Activated CD4-positive, alpha-beta T cell treated with anti-CD3 and anti-CD28 coated beads for 36 hours (primary cell): ENCODE measurements around the gene SLC7A7. TPM values are rescaled to one million over a fixed set of nuclear protein-coding genes. Genes with fewer than 3 reads are reported as not detected.
"Not testable (repeated sequence)": the region's sequence is repeated elsewhere in the genome, so short reads cannot be mapped to it uniquely, and the experiment has no call there.

Experiments used
- ATAC-seq: fragments of 200-7000 bp; cut with Tn5 transposase; one replicate; pipeline ENCODE4 v1.10.0; 2021; ENCODE audit warnings: mild to moderate bottlenecking, moderate library complexity
- CTCF ChIA-PET: fragments of 350-600 bp; sonication (Branson Sonifier 250); formaldehyde crosslinking; loops from one replicate; lab custom pipeline; 2021; ENCODE audit warnings: antibody characterized with exemption; lab: Charles Lee
- POLR2A ChIA-PET: fragments of 350-600 bp; sonication (Branson Sonifier 250); formaldehyde crosslinking; loops from one replicate; lab custom pipeline; 2021; ENCODE audit warnings: antibody characterized with exemption, inconsistent platforms; lab: Charles Lee
- DNase-seq: peaks from one replicate; pipeline ENCODE4 v3.0.0-alpha.2; 2020
- H3K27ac Mint-ChIP-seq: one replicate; pipeline ENCODE4 v1.8.0; 2021; ENCODE audit warnings: mixed read lengths
- H3K27me3 Mint-ChIP-seq: one replicate; pipeline ENCODE4 v1.8.0; 2021; ENCODE audit warnings: mixed read lengths
- H3K36me3 Mint-ChIP-seq: one replicate; pipeline ENCODE4 v1.8.0; 2021; ENCODE audit warnings: low read depth, mixed read lengths
- H3K4me1 Mint-ChIP-seq: one replicate; pipeline ENCODE4 v1.8.0; 2021; ENCODE audit warnings: mixed read lengths
- H3K4me3 Mint-ChIP-seq: one replicate; pipeline ENCODE4 v1.8.0; 2021; ENCODE audit warnings: mild to moderate bottlenecking, moderate library complexity, mixed read lengths
- H3K9me3 Mint-ChIP-seq: one replicate; pipeline ENCODE4 v1.8.0; 2021; ENCODE audit warnings: low read depth, mixed read lengths
- intact Hi-C, 2 experiments: fragments of 100-400 bp; cut with DNase I in 1 of 2; cut with micrococcal nuclease in 1 of 2; formaldehyde crosslinking; loops; one replicate each; pipeline versions ENCODE4 v1.14.2 to v1.15.1; 2022 to 2024; cut with DNase I, micrococcal nuclease
- total RNA-seq, 2 experiments: library from RNA; stranded (reverse); gene quantifications; one replicate each; pipeline ENCODE4 v1.2.3, GENCODE V29; 2021

Gene SLC7A7
- total RNA-seq, 2 experiments from 2014 or later = 0.50 to 0.72 TPM

DNA sequence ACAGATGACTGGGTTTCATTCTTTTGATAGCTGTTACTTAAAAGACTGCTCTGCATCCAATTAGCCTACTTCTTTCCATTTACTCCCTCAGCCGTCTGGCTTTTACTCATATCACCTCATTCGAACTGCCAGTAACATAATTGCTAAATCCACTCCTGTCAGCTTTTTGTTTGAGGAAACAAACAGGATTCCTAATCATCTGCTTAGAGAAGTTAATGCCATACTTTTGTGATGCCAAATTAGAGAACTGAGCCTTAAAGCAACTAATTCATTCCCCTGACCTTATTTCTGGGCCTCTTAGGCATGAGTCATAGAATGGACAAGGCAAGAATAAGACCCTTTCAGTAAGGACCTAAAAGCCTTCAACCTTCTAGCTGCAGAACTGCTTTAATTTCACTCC is 45.9 kb downstream of the SLC7A7 start:
- ChIA-PET CTCF (interaction anchor here (0.6 kb wide), 1 partner anchor 1128 kb away, joined by 3 read pairs; no protein-coding TSS in a partner anchor), POLR2A (no interaction called here)
- H3K27me3 Mint-ChIP-seq = no peaks in the 10 kb centered on the region
- no peaks in the 10 kb centered on the region for H3K9me3 Mint-ChIP-seq
- peaks cover 72% of the 10 kb centered on the region for H3K36me3 Mint-ChIP-seq
- ATAC-seq = no peak
- intact Hi-C loops = loop anchor here (5.0 kb wide), 2 partner anchors 83 to 1257 kb away; partner anchors contain the start of gene METTL3 (in 1 of the 2)
- peaks cover 32% of the 10 kb centered on the region for H3K4me1 Mint-ChIP-seq
- H3K4me3 Mint-ChIP-seq = no peak overlapping the region
- peak overlapping the region; percentile 74 for H3K27ac Mint-ChIP-seq
- DNase-seq = no peak

DNA sequence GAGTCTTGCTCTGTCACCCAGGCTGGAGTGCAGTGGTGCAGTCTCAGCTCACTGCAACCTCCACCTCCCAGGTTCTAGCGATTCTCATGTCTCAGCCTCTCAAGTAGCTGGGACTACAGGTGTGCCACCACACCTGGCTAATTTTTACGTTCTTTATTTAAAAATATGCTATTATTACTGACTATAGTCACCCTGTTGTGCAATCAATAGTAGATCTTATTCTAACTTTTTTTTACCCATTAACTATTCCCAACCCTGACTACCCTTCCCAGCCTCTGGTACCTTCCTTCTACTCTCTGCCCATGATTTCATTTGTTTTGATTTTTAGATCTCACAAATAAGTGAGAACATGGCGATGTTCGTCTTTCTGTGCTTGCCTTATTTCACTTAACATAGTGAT is 46.3 kb downstream of the SLC7A7 start:
- no peaks in the 10 kb centered on the region for H3K9me3 Mint-ChIP-seq
- no peak overlapping the region for H3K4me3 Mint-ChIP-seq
- H3K36me3 Mint-ChIP-seq = peaks cover 69% of the 10 kb centered on the region
- ChIA-PET CTCF (interaction anchor here (0.6 kb wide), 1 partner anchor 1128 kb away, joined by 3 read pairs; no protein-coding TSS in a partner anchor), POLR2A (no interaction called here)
- DNase-seq (no peak), ATAC-seq (no peak)
- H3K4me1 Mint-ChIP-seq = peaks cover 32% of the 10 kb centered on the region
- H3K27me3 Mint-ChIP-seq = no peaks in the 10 kb centered on the region
- intact Hi-C loops = loop anchor here (5.0 kb wide), 2 partner anchors 83 to 1257 kb away; partner anchors contain the start of gene METTL3 (in 1 of the 2)
- peak overlapping the region; percentile 74 for H3K27ac Mint-ChIP-seq

DNA sequence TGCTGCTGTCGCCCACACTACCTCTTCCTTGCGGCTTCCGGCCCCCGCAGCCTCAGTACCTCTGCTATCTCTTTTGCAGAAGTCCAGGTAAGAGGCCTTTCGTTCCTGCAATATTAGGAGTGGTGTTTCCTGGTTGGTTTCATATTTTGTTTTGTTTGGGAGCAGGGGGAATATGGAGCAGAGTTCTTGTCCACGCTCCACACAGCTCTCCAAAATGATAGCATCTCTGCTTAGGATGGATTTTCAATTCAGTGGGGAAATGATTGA is 48.0 kb downstream of the SLC7A7 start:
- intact Hi-C loops = loop anchor here (2.0 to 5.0 kb wide), 4 partner anchors 85 to 1255 kb away; partner anchors contain the start of genes METTL3 (in 1 of the 2) and NGDN (in 1 of the 2)
- DNase-seq (no peak), ATAC-seq (no peak)
- Mint-ChIP-seq H3K36me3 (peaks cover 65% of the 10 kb centered on the region), H3K27ac (peak overlapping the region; percentile 99), H3K9me3 (peaks cover 3% of the 10 kb centered on the region), H3K27me3 (no peaks in the 10 kb centered on the region), H3K4me3 (peak overlapping the region; percentile 90), H3K4me1 (peaks cover 32% of the 10 kb centered on the region)
- ChIA-PET CTCF (interaction anchor here (0.7 to 4.5 kb wide), 9 partner anchors 15 to 197 kb away, joined by 3 to 35 read pairs (median 5); partner anchors contain the start of genes DAD1, MRPL52, OR6J1 and PRMT5), POLR2A (interaction anchor here (0.7 to 1.6 kb wide), 3 partner anchors 70 to 211 kb away, joined by 3 to 11 read pairs (median 4); no protein-coding TSS in a partner anchor)

DNA sequence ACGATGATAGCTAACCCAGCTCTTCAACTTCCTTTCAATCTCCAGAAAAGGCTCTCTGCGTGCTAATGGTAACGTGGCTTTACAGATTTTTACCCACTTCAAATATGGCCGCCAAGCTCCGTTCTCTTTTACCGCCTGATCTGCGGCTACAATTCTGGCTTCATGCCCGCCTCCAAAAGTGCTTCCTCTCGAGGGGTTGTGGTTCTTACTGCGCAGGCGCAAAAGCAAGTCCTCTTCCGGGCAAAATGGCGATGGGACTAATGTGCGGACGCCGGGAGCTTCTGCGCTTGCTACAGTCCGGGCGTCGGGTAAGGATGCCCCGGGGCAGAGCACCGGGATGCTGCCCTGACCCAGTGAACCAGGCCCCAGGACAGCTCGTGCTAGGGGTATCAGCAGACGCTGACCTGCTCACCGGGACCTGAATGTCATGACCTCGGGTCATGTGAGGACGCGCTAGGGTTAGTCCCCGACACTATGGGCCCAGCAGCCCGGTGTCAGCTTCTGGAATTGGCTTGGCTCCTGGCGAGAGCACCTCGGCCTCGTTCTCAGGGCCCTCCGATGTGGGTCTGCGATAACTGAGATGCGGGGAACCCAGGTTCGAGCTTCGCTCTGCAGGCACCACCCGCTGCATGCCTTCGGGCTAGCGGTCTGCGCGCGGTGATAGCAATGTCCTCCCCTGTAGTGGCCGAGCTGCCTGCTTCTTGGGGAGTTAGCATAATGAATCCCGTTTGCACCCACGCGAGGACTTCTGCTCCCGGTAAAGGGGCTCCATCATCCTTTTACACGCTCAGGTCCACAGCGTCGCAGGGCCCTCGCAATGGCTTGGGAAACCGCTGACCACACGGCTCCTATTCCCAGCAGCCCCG is 48.5 kb downstream of the SLC7A7 start, which contains the start of gene OXA1L:
OXA1L (plus strand) TSS at position 232 of the 866 bp plus-strand sequence; CDS start at position 246, 14 bp downstream.
- H3K4me1 Mint-ChIP-seq = peaks cover 32% of the 10 kb centered on the region
- peak within 1 kb of the TSS; percentile 90 for H3K4me3 Mint-ChIP-seq
- DNase-seq = peak; percentile 98
- H3K27me3 Mint-ChIP-seq = no peaks in the 10 kb centered on the region
- ATAC-seq = peak; percentile 87
- ChIA-PET POLR2A (interaction anchor here (0.6 to 1.6 kb wide), 18 partner anchors 9 to 520 kb away, joined by 3 to 11 read pairs (median 3); partner anchors contain the start of genes DAD1, PRMT5 and RBM23), CTCF (interaction anchor here (0.7 to 4.5 kb wide), 27 partner anchors 10 to 999 kb away, joined by 3 to 35 read pairs (median 4); partner anchors contain the start of genes DAD1, MRPL52, OR6J1 and PRMT5)
- peak within 1 kb of the TSS; percentile 99 for H3K27ac Mint-ChIP-seq
- peaks cover 67% of the 10 kb centered on the region for H3K36me3 Mint-ChIP-seq
- intact Hi-C loops = loop anchor here (1.0 to 5.0 kb wide), 12 partner anchors 29 to 1254 kb away; partner anchors contain the start of genes DAD1 (in 2 of the 2), MRPL52 (in 2 of the 2), LRP10 (in 1 of the 2) and METTL3 (in 1 of the 2)
- H3K9me3 Mint-ChIP-seq = peaks cover 6% of the 10 kb centered on the region

DNA sequence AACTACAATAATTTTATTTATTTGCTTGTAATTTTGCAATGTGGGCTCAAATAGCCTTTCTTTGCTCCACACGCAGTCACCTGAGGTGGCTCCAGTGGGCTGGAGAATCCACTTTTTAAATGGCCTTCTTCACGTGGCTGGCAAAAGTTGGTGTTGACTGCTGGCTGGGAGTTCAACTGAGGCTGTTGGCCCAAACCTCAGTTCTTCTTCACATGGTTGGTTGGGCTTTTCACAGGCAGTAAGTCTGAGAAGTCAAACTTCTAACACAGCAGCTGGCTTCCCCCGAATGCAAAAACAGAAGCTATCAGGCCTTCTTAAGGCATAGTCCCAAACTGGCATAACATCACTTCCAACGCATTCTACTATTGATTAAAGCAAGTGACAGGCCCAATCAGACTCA is 50.9 kb downstream of the SLC7A7 start:
- peaks cover 31% of the 10 kb centered on the region for H3K4me1 Mint-ChIP-seq
- DNase-seq = no peak
- H3K4me3 Mint-ChIP-seq = no peak overlapping the region
- peaks cover 58% of the 10 kb centered on the region for H3K36me3 Mint-ChIP-seq
- intact Hi-C loops = no loop called here
- no peaks in the 10 kb centered on the region for H3K27me3 Mint-ChIP-seq
- no peak for ATAC-seq
- ChIA-PET POLR2A (interaction anchor here (0.6 kb wide), 1 partner anchor 533 kb away, joined by 3 read pairs; no protein-coding TSS in a partner anchor), CTCF (interaction anchor here (0.6 to 4.5 kb wide), 2 partner anchors 104 to 194 kb away, joined by 3 to 35 read pairs; no protein-coding TSS in a partner anchor)
- peaks cover 7% of the 10 kb centered on the region for H3K9me3 Mint-ChIP-seq
- no peak overlapping the region for H3K27ac Mint-ChIP-seq

DNA sequence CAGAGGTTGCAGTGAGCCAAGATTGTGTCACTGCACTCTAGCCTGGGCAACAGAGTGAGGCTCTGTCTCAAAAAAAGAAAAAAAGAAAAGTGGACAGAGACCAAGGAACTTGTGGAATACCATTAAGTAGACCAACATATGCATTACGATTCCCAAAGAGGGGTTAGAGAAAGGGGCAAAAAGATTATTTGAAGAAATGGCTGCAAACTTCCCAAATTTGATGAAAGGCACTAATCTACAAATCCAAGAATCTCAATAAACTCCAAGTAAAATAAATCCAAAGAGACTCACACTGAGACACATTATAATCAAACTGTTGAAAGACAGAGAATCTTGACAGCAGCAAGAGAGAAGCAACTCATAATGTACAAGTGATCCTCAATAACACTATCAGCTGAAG is 53.5 kb downstream of the SLC7A7 start:
- intact Hi-C loops = no loop called here
- ChIA-PET POLR2A (no interaction called here), CTCF (interaction anchor here (1.6 kb wide), 1 partner anchor 192 kb away, joined by 4 read pairs; no protein-coding TSS in a partner anchor)
- Mint-ChIP-seq H3K36me3 (peaks cover 47% of the 10 kb centered on the region), H3K9me3 (peaks cover 7% of the 10 kb centered on the region), H3K4me1 (peaks cover 11% of the 10 kb centered on the region), H3K27me3 (peaks cover 2% of the 10 kb centered on the region), H3K27ac (no peak overlapping the region), H3K4me3 (no peak overlapping the region)
- ATAC-seq = no peak
- DNase-seq = no peak

DNA sequence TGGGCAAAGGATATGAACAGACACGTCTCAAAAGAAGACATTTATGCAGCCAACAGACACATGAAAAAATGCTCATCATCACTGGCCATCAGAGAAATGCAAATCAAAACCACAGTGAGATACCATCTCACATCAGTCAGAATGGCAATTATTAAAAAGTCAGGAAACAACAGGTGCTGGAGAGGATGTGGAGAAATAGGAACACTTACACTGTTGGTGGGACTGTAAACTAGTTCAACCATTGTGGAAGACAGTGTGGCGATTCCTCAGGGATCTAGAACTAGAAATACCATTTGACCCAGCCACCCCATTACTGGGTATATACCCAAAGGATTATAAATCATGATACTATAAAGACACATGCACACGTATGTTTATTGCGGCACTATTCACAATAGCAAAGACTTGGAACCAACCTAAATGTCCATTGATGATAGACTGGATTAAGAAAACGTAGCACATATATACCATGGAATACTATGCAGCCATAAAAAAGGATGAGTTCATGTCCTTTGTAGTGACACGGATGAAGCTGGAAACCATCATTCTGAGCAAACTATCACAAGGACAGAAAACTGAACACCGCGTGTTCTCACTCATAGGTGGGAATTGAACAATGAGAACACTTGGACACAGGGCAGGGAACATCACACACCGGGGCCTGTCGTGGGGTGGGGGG is 57.1 kb downstream of the SLC7A7 start:
- H3K27ac Mint-ChIP-seq, intact Hi-C loops, CTCF ChIA-PET, ATAC-seq, POLR2A ChIA-PET, H3K4me1 Mint-ChIP-seq, H3K27me3 Mint-ChIP-seq, H3K9me3 Mint-ChIP-seq, DNase-seq, H3K4me3 Mint-ChIP-seq: not testable (repeated sequence)
- H3K36me3 Mint-ChIP-seq = peaks cover 33% of the 10 kb centered on the region

DNA sequence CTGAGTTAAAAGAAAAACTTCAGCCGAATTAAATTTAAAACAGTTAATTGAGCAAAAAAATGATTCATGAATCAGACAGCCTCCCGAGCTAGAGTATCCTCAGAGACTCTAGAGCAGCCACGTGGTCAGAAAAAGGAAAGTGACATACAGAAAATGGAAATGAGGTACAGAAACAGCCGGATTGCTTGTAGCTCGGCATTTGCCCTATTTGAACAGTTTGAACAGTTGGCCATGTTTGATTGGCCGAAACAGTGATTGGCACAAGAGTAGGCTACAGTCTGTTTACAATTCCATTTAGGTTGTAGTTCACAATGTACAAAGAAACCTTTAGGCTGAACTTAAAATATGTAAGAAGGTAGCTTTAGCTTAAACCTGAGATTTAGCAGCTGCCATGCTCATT is 61.6 kb downstream of the SLC7A7 start:
- no peak for DNase-seq
- H3K27me3 Mint-ChIP-seq = peaks cover 23% of the 10 kb centered on the region
- peaks cover 7% of the 10 kb centered on the region for H3K4me1 Mint-ChIP-seq
- H3K4me3 Mint-ChIP-seq = no peak overlapping the region
- no peak overlapping the region for H3K27ac Mint-ChIP-seq
- ATAC-seq = no peak
- ChIA-PET POLR2A (no interaction called here), CTCF (no interaction called here)
- no peaks in the 10 kb centered on the region for H3K9me3 Mint-ChIP-seq
- intact Hi-C loops = no loop called here
- H3K36me3 Mint-ChIP-seq = peaks cover 4% of the 10 kb centered on the region

DNA sequence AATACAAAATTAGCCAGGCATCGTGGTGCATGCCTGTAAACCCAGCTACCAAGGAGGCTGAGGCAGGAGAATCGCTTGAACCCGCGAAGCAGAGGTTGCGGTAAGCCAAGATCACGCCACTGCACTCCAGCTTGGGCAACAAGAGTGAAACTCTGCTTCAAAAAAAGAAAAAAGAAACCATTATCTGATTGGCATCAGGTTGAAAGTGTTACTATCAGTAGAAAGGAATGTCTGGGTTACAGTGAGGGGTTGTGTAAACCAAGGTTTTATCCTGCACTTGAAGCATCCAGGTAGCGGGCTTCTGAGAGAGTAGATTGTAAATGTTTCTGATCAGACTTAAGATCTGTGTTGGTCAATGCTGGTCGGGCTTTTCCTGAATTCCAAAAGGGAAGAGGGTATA is 62.8 kb downstream of the SLC7A7 start:
- H3K9me3 Mint-ChIP-seq = no peaks in the 10 kb centered on the region
- no peak overlapping the region for H3K27ac Mint-ChIP-seq
- H3K27me3 Mint-ChIP-seq = peaks cover 24% of the 10 kb centered on the region
- no peaks in the 10 kb centered on the region for H3K36me3 Mint-ChIP-seq
- peaks cover 7% of the 10 kb centered on the region for H3K4me1 Mint-ChIP-seq
- H3K4me3 Mint-ChIP-seq = no peak overlapping the region
- ATAC-seq (no peak), DNase-seq (peak; percentile 14)
- ChIA-PET CTCF (interaction anchor here (0.6 to 1.0 kb wide), 4 partner anchors 8 to 76 kb away, joined by 3 to 4 read pairs (median 3); partner anchors contain the start of gene OXA1L), POLR2A (no interaction called here)
- intact Hi-C loops = no loop called here

DNA sequence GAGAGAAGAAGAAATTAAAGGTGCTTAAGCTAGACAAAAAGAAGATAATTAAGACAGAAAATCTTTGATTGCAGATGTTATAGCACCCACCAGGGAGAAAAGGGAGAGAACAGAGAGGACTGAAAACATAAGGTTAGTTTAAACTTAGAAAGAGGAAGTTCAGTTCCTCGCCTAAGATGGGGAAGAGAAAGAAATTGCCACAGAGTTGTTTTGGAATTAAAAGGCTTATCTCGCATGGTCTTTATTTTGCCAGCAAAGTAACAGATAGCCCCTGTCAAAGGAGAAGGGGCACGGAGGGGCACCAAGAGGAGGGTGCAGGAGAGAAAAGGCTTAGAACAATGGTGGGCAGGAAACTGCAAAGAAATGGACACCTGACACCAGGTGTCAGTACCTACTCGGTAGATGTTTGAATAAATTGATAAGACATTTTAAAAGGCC is 66.6 kb downstream of the SLC7A7 start:
- ATAC-seq = no peak
- no peak overlapping the region for H3K27ac Mint-ChIP-seq
- intact Hi-C loops = no loop called here
- H3K36me3 Mint-ChIP-seq = no peaks in the 10 kb centered on the region
- no peak overlapping the region for H3K4me3 Mint-ChIP-seq
- ChIA-PET POLR2A (interaction anchor here (0.6 kb wide), 1 partner anchor 18 kb away, joined by 3 read pairs; no protein-coding TSS in a partner anchor), CTCF (interaction anchor here (0.6 to 1.5 kb wide), 4 partner anchors 11 to 179 kb away, joined by 3 to 5 read pairs (median 3); no protein-coding TSS in a partner anchor)
- DNase-seq = no peak
- peaks cover 22% of the 10 kb centered on the region for H3K27me3 Mint-ChIP-seq
- H3K9me3 Mint-ChIP-seq = no peaks in the 10 kb centered on the region
- peaks cover 7% of the 10 kb centered on the region for H3K4me1 Mint-ChIP-seq
